Cardiac muscle cell (in vitro differentiated cells and primary cell): ENCODE results near the gene LCT. TPM values are rescaled to one million over a fixed set of nuclear protein-coding genes. Genes with fewer than 3 reads are reported as not detected.

ENCODE experiments used
- DNase-seq, 2 donors: peaks; one replicate each; pipeline versions ENCODE4 v3.0.0 to v3.0.0-alpha.2; 2010 to 2017; ENCODE audit warnings: low read depth in 1 of 2, low spot score in 1 of 2
- H3K27ac ChIP-seq: fragments of 200-600 bp; sonication (generic); 2 replicates; pipeline ENCODE4 v1.5.1; 2016
- H3K27me3 ChIP-seq: fragments of 200-600 bp; sonication (generic); 2 replicates; pipeline ENCODE4 v1.6.0; 2016; ENCODE audit warnings: control low read depth
- H3K36me3 ChIP-seq: fragments of 200-600 bp; sonication (generic); 2 replicates; pipeline ENCODE4 v1.5.1; 2016; ENCODE audit warnings: control low read depth
- H3K4me1 ChIP-seq: fragments of 200-600 bp; sonication (generic); 2 replicates; pipeline ENCODE4 v1.8.1; 2017; ENCODE audit warnings: low read depth, mild to moderate bottlenecking, mixed run types
- H3K4me3 ChIP-seq: fragments of 200-600 bp; sonication (generic); 2 replicates; pipeline ENCODE4 v1.5.1; 2016; ENCODE audit warnings: mild to moderate bottlenecking
- H3K9me3 ChIP-seq: fragments of 200-600 bp; sonication (generic); 2 replicates; pipeline ENCODE4 v1.5.1; 2017; ENCODE audit warnings: low read depth, mild to moderate bottlenecking, control low read depth
- CTCF ChIP-seq: IDR thresholded peaks from 2 replicates; pipeline ENCODE4 v1.5.1; 2012; ENCODE audit warnings: low read depth, mild to moderate bottlenecking, low read length
- polyA plus RNA-seq: library from polyadenylated mRNA; unstranded; fragments of >200 nt; fragmentation: Nextera tagmentation; extraction: Ambion mirVana; gene quantifications from 2 replicates; pipeline ENCODE4 v1.2.1, GENCODE V29; 2016
- total RNA-seq: library from RNA; depleted of rRNA; stranded (reverse); fragments of >200 nt; gene quantifications from 2 replicates; pipeline ENCODE4 v1.2.3, GENCODE V29; 2016

Gene LCT
- total and polyA plus RNA-seq, 2 experiments from 2014 or later = 0.03 TPM; not detected in 1

DNA sequence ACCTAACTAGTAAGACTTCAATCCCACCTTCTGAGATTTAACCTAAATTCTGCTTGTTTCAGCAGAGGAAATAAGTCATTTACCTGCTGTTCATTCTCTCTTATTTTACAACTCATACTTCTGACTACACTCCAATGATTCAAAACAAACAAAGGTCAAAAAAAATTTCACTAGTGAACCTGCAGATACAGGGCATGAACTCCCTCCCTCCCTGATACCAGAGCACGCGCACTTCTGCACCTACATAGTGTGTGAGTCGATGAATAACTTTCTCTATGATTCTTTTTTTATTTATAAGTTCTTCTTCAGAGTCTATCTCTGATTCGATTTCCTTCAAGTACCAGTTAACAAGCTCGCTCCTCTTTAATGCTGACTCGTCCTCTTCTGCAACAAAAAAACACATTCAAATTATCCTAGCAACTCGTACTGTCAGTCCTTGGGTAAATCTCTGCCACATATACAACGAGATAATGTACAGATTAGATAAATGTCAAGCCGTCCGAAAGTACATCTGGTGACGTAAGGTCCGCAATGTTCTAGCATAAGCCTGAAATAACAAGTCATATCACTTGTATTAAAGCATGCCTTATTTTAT, 7.4 kb upstream of the LCT start:
- DNase-seq = peak in 1 of 2 donors; percentile 54
- Histone ChIP-seq H3K36me3 (peaks cover 12% of the 10 kb centered on the region), H3K4me1 (peaks cover 5% of the 10 kb centered on the region), H3K4me3 (no peak overlapping the region), H3K27ac (no peak overlapping the region), H3K9me3 (no peaks in the 10 kb centered on the region), H3K27me3 (no peaks in the 10 kb centered on the region)
- TF ChIP-seq CTCF = no peak

DNA sequence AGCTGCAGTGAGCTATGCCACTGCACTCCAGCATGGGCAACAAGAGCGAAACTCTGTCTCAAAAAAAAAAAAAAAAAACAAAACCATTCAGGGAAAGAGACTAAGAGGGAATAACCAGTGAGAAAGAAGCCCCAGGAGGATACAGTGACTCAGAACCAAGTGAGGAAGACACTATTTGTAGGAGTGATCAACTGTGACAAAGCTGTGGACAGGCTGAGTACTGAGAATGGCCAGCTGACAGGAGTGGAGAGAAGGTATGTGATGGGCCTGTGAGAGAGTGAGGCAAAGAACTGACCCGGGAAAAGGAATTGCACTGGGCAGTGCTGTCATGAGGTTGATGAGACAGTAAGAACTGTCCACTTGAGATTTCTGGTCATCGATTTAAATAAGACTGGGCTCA, 6.7 kb upstream of the LCT start:
- Histone ChIP-seq H3K4me1 (peaks cover 5% of the 10 kb centered on the region), H3K4me3 (no peak overlapping the region), H3K36me3 (peaks cover 12% of the 10 kb centered on the region), H3K27me3 (no peaks in the 10 kb centered on the region), H3K27ac (no peak overlapping the region), H3K9me3 (no peaks in the 10 kb centered on the region)
- TF ChIP-seq CTCF = no peak
- no peak for DNase-seq

GRCh38 chr2:135840601-135841000, 3.6 kb upstream of the LCT start:
- no peak for TF ChIP-seq CTCF
- Histone ChIP-seq H3K27ac (no peak overlapping the region), H3K4me3 (no peak overlapping the region), H3K9me3 (no peaks in the 10 kb centered on the region), H3K36me3 (peaks cover 9% of the 10 kb centered on the region), H3K4me1 (peaks cover 5% of the 10 kb centered on the region), H3K27me3 (no peaks in the 10 kb centered on the region)
- DNase-seq = peak in 1 of 2 donors; percentile 22

- DNase-seq = peak in 1 of 2 donors; percentile 88
- no peak for TF ChIP-seq CTCF
- Histone ChIP-seq H3K27me3 (no peaks in the 10 kb centered on the region), H3K9me3 (no peaks in the 10 kb centered on the region), H3K36me3 (peaks cover 5% of the 10 kb centered on the region), H3K4me1 (peaks cover 5% of the 10 kb centered on the region), H3K27ac (no peak overlapping the region), H3K4me3 (no peak overlapping the region)
These were observed 2.7 kb upstream of the LCT start for GRCh38 chr2:135839713-135840112.

GRCh38 chr2:135838502-135838901, 1.5 kb upstream of the LCT start:
- TF ChIP-seq CTCF = no peak
- no peak overlapping the region for H3K4me3 ChIP-seq
- no peaks in the 10 kb centered on the region for H3K4me1 ChIP-seq
- no peak for DNase-seq
- H3K27me3 ChIP-seq = no peaks in the 10 kb centered on the region
- H3K9me3 ChIP-seq = no peaks in the 10 kb centered on the region
- H3K27ac ChIP-seq = no peak overlapping the region
- no peaks in the 10 kb centered on the region for H3K36me3 ChIP-seq
